GM03348 (cell line): ENCODE data around the gene KBTBD4.
"Not testable (repeated sequence)": the region's sequence is repeated elsewhere in the genome, so short reads cannot be mapped to it uniquely, and the experiment has no call there.

ENCODE experiments used
- DNase-seq: peaks from one replicate; pipeline ENCODE4 v3.0.0; 2012; ENCODE audit warnings: low spot score

Gene KBTBD4

GRCh38 chr11:47589977-47590861, 11.4 kb upstream of the KBTBD4 start:
- no peak for DNase-seq

- DNase-seq, result no peak
Measured at GRCh38 chr11:47589584-47589976, 10.8 kb upstream of the KBTBD4 start.

- DNase-seq, result no peak
Measured at GRCh38 chr11:47589118-47589517, 10.3 kb upstream of the KBTBD4 start.

GRCh38 chr11:47587723-47588326, 9.1 kb upstream of the KBTBD4 start:
- DNase-seq, result no peak

GRCh38 chr11:47587039-47587716, 8.4 kb upstream of the KBTBD4 start:
- DNase-seq, result no peak

GRCh38 chr11:47586098-47586855, 7.5 kb upstream of the KBTBD4 start, which contains the start of gene FAM180B:
Gene FAM180B, plus strand, starts transcription at chr11:47586678. Its CDS starts 91 bp downstream, at chr11:47586769.
- DNase-seq, result no peak

GRCh38 chr11:47583844-47584243, 5.1 kb upstream of the KBTBD4 start:
- DNase-seq, result no peak

GRCh38 chr11:47577460-47578041, 1.2 kb downstream of the KBTBD4 start:
- DNase-seq, result no peak

GRCh38 chr11:47573321-47573720, 5.4 kb downstream of the KBTBD4 start:
- DNase-seq, result no peak

- DNase-seq, result no peak
Measured at GRCh38 chr11:47572715-47573255, 6.0 kb downstream of the KBTBD4 start.

GRCh38 chr11:47571895-47572294, 6.9 kb downstream of the KBTBD4 start:
- peak; percentile 71 for DNase-seq

GRCh38 chr11:47571357-47571729, 7.4 kb downstream of the KBTBD4 start:
- DNase-seq, result no peak

- no peak for DNase-seq
Measured at GRCh38 chr11:47570651-47571356, 8.0 kb downstream of the KBTBD4 start.

GRCh38 chr11:47569646-47570045, 9.1 kb downstream of the KBTBD4 start:
- DNase-seq, result no peak

- DNase-seq, result no peak
Measured at GRCh38 chr11:47566149-47566698, 12.5 kb downstream of the KBTBD4 start.

- peak; percentile 90 for DNase-seq
Measured at GRCh38 chr11:47565340-47566148, 13.2 kb downstream of the KBTBD4 start, which contains the start of gene PTPMT1. Gene PTPMT1, plus strand, starts transcription at chr11:47565599. Its CDS starts 24 bp downstream, at chr11:47565623.

- no peak for DNase-seq
Measured at GRCh38 chr11:47564933-47565339, 13.8 kb downstream of the KBTBD4 start.

GRCh38 chr11:47564366-47564765, 14.4 kb downstream of the KBTBD4 start:
- not testable (repeated sequence) for DNase-seq

- not testable (repeated sequence) for DNase-seq
Measured at GRCh38 chr11:47562393-47562792, 16.4 kb downstream of the KBTBD4 start.
